GM18861 (cell line): Measurements from ENCODE around the gene COL5A2.

Experiments used
- ATAC-seq: cut with Tn5 transposase; IDR thresholded peaks from one replicate; pipeline ENCODE4 v1.9.1; 2021; ENCODE audit not compliant: unreplicated experiment

COL5A2 gene

DNA sequence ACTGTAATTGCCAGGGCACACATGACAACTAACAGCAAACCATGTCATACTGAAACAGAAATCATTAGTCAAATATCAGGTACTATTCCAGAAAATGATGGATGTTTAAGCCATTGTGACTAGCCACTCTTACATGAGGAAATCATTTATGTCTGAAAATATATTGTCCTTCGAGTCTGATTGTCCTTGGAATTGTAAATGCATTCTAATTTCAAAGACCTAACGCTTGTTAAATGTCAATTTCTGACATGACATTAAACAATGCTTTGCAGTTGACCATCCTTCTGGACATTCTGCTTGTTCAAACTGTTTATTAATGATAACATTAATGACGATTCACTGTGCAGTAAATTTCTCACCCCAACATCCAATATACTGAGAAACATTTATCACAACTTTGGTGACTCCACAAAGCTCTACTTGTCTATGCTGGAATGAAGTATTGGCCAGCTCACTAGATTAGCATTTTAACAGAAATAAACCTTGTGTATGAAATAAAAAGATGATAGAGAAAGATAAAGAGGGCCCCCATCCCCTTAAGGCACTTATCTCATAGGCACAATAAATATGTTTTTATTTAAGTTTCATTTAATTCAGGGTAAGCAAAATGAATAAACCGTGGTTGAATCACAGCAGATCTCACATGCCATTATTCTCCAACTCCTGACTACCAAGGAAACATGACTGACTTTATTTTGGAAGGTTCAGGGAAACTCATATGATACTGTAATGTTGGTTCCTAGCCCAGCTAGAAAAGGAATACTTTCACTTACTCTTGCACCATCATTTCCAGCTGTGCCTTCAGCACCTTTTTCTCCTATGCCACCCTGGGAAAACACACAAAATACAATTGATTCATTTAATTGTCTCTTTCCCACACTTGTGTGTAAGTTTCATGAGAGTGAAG, 123.1 kb downstream of the COL5A2 start:
- ATAC-seq = no peak

DNA sequence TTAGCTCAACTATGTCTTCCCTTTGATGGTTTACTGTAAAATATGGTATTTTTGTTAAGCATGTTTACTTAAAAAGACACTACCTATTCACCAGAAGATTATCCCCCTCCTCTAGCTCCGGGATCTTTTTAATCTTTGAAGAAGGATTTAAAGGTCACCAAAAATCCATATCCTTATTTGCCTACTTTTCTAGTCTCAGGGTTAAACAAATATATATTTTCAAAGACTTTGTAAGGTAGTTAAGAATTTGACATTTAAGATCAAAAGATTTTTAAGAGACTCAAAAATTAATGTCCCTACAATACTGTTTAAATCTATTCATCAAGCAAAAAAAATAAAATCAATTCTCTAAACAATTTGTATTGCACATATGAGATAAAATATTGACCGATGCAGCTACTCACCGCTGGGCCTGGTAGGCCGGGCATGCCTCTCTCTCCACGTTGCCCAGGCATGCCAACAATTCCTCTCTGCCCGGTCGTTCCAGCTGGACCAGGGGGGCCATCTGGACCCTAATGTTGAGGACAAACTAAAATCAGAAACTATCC, 129.3 kb downstream of the COL5A2 start:
- ATAC-seq = no peak

DNA sequence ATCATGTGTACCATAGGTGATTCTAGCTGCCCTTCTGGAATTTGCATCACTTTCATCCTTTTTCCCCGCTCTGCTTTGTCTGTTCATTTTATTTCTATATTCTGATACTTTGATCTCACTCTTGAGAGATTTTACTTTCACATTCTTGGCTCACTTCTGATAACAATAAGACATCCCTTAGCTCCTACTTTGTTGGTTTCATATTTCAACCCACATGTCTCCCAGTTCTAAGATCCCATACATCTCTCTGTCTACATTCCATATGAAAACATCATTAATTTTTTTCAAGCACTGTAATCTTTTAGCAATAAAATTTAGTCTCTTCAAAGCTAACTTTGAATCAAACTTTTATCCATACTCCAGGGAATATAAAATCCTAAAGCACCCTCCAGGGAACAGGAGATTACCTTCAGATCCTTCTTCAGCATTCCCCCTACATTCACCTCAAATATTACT, 129.8 kb downstream of the COL5A2 start:
- ATAC-seq = no peak

DNA sequence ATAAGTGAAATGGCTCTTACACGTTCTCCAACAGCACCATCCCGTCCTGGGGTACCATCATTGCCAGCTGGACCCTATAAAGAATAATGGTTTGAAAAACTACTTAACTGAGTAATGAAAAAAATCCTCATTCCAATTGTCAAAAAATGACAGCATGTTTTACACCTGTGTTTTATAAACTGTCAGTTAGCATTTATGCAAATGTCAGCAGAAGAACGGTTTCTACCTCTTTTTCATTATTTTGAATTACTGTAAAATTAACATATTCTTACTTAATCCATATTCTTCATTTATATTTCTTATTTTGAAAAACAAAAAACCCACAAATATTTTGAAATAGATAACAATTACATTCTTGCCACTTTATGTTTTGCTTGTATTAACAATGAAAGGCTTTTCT, 131.4 kb downstream of the COL5A2 start:
- ATAC-seq = no peak

DNA sequence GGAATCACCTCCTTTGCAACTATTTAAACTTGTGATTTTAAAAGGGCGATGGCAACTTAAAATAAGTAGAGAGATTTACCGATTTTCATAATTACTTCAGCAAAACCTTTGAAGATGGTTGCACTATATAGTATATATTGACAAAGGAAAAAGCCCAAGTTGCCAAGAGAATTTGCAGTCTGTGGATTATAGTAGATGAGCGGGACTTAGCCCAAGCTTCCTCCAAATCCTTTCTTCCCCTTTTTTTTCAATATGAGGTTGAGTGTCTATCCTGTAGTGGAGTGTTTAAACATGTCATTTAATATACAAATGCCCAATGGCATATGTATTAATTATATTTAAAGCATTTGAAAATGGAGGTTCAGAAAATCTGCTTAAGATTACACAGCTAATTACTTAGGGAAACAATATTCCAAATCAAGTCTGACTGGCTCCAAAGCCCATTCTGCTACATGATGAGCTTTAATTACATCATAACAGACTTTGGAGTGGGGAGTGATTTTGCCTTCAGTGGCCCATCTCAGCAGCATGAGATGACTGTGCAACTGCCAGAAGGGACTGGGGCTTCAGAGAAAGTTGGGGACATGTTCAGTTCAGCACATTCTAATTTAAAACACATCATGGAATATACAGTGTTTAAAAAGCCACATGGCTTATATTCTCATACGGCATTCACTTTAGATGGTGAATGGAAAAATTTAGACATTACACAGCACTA, 132.2 kb downstream of the COL5A2 start:
- no peak for ATAC-seq

DNA sequence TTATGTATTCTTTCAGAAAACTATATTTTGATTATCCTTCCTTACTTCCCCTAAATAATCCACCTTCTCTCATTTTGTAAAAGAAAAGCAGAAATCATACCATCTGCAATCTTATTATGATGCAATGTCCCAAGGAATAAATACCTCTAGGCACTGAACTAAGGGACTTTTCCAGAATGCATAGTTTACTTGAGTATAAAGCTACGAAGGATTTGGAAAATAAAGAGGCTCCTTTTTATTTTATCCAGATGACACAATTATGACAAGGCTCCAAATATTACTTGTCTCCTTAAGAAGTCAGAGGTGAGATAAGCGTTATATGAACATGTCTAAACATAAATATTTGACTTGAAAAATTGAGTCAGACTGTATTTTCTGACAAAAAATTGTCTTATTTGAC, 133.2 kb downstream of the COL5A2 start:
- ATAC-seq = no peak

DNA sequence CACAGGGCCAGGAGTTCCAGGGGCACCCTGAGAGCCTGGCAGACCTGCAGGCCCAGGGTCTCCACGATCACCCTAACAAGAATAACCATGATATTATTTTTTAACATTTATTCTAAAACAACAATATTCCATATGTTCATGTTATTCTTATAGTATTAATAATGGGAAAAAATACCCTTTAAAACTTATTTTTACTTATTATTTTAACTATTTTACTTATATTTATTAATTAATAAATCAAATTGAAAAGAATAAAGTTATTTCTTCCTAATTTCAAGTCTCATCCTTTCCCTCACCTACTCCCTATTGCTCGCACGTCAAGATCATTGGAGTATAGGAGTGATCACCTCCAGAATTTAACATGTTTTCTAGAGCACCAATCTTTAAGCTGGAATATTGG, 133.7 kb downstream of the COL5A2 start:
- no peak for ATAC-seq

DNA sequence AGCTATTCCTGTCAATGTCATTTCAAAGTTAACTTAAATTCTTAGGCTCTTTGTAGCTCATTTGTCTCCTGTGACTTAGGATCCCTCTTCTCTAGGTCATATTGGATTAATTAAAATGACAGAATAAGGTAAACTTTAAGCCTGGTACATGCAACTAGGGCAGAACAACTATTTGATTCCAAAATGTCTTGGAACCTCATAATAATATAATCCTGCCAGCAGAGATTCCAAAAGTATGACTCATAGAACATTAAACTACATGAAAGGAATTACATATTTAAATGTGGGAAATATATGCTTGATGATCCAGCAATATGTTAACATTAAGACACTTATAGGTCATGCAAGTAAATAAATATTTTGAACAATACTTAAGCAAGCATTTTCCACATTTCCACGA, 142.0 kb downstream of the COL5A2 start:
- no peak for ATAC-seq

DNA sequence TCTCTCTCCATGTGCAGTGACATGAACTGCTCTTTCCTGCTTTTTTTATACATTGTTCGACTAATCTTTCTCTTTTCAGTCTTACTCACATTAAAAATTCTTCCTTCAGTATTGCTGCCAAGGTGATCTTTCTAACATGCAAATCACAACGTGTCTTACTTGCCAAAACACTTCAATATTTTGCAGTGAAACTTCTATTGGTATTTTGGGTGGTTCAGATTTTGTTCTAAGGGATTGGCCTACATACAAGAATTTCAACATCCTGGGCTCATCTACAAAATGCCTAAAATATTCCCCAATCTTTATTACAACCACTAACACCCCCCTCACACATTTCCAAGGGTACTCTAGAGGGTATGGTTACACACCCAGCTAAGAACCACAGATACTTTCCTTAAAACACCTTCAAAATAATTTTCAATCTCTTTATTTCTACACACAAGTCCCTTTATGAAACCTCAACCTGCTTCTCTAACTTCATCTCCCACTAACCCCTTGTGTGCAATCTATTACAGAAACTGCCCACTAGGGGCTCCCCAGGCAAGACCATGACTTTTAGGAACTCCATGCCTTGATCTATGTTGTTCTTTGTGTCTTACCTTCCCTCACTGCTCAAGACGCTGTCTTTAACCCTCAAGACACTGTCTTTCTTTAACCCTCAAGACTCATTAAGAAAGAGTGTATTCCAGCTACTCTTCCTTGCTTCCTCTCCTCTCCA, 154.5 kb downstream of the COL5A2 start:
- ATAC-seq = peak; percentile 87

DNA sequence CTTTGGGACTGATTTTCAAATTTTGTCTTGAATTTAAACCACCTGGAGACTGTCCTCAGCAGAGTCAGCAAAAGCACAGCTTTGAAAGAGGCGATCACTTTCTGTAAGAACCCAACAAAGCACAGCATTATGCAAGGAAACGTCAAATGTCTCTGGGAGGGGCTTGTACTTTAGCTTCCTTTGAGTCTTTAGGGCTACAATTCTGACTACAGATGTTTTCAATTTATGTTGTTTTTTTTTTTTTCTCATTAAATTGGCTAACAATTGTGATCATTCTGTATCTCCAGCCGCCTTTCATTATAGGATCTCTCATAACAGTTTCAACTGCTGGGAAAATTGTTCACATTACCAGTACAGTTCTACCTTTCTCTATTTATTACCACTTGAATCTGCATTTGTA, 157.1 kb downstream of the COL5A2 start:
- no peak for ATAC-seq

DNA sequence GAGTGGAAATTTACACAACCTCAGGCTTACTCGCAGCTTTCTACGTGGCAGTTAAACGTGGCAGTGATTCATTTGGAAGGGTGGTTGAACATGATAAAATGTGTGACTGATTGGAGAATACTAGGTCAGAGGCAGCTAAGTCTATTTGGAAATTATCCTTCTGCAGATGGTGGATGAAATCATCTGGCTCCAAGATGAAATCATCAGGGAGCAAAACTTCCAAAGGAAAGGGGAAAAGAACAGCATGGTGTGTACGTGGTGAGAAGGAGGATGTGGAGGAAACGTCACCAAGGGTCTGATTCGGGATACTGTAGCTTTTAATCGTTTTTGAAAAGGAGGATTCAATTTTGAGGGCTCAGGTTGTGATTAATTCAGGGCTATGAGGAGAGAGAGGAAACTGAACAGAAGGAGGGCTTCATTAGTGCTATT, 157.5 kb downstream of the COL5A2 start:
- ATAC-seq = no peak

DNA sequence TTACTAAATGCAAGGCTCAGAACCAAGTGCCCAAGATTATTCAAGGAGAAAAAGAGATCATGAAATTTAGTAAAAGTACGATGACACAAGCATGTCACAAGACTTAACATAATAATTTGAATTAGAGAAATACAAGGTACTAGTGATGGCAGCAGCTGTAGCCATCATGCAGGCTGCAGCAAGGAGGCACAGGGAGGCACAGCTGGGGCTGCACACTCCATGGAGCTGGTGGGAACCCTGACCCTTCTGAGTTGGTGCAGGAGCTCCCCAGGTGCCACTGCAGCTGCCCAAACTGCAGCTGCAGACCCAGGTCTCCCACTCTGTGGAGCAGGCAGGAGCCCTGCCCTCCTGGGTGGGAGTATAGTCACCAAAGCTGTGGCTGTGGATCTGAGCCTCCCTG, 159.4 kb downstream of the COL5A2 start:
- no peak for ATAC-seq

DNA sequence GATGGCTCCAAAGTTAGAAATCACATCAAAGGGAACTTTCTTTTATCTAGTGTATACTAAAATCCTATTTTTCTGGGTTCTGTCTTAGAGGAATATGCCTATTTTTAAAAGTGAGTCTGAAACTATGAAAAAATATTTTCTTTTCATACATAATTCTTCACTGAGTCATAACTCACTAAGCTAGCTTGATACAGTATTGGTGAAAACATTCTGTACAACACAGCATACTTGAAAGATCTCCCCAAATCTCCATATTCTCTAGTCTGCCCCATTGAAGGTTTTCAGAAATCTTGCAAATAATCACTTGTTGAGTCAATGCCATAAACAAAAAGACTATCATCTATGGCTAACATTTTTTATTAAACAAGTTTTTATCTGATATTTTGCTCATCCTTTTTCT, 160.9 kb downstream of the COL5A2 start:
- ATAC-seq = no peak

DNA sequence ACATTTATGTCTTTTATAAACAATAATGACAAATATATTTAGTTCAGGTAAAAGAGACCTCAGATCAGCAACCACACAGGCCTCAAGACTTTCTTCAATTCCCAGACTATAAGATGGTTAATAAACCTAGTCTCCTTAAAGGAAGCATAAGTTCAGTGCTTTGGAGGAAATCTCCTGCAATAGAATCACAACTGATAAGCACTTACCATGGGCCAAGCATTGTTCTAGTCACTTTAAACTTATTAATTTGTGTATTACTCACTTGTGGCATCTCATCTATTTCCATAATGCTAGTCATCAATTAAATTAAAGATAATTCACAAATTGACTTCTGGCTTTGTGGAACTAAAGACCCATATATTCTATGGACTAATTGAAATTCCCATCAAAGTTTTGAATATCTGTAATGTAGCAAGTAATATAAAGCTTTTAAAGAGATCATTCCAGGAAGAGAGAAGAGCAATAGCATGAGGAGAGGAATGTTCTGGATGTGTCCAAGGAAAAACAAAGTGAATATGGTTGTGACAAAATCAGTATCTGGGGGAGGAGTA, 163.2 kb downstream of the COL5A2 start:
- ATAC-seq = no peak

DNA sequence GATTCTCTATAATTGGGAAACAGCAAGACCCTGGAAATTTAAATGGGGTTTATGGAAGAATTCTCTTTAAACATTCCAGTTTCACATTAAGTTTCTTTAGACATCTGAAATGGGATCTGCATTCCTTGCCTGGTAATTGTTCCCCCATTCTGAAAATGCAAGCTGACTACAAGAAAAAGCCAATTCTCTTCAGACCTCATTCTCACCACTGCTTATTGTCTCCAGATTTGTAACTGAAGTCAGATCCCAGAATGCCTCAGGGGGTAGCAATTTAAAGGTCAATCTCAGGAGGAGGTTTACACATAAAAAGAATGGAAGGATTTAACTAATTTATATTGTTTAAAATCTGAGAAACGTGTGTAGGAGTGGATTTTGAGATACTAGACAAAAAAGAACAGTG, 164.2 kb downstream of the COL5A2 start:
- ATAC-seq = no peak

DNA sequence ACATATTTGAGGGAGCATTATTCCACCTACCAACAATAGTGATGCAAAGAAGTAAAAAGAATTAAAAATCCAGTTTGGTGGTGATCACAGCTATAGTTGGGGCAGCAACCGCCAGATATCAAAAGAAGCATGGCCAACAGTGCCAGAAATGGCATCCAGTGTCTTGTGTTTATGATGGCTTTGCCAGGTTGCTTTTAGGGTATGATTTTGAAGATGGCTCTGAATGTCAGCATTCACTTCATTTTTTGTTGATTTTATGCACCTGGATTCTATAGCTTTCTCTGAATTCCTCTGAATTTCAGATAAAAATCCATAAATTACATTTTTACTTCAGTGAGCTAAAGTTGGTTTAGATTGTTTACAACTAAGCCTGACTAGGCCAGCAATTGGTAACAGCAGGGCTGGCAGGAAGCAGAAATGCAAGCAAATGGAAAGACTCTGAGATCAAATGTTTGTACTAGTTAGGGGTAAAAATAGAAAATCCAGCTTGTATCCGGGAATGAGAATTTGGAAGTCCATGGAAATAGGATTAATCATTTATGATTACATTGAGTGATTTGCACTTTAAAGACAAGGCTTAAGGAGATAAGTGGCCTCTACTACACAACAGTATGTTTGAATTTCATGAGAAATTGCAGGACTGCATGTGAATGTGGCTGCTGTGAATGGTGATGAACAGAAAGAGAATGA, 165.0 kb downstream of the COL5A2 start:
- ATAC-seq = no peak

DNA sequence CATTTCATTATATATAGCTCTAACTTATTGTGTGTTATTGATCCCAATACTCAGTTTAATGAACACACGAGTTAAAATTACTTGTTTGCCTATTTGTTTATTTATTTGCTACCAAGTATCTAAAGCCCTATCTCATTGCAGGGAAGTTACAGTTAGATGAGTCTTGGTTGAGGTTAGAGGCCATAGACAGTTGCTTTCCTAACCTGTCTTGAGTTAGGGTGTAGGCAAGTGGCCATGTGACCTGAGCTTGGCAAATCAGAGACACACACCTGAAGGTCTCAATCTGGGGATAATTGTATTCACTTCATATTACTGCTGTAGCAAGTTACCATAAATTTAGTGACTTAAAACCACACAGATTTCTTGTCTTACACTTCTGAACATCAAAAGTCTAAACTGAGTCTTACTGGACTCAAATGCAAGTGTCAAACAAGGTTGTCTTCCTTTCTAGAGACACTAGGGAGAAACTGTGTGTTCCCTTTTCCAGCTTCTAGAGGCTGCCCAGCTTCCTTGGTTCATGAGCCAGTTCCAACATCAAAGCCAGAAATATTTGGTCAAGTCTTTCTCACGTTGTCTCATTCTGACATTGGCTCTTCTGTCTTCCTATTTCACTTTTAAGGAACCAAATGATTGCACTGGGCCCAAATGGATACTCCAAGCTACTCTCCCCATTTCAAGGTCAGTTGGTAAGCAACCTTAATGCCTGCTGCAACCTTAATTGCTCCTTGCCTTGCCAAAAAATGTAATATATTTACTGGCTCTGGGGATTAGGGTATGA, 165.7 kb downstream of the COL5A2 start:
- no peak for ATAC-seq

DNA sequence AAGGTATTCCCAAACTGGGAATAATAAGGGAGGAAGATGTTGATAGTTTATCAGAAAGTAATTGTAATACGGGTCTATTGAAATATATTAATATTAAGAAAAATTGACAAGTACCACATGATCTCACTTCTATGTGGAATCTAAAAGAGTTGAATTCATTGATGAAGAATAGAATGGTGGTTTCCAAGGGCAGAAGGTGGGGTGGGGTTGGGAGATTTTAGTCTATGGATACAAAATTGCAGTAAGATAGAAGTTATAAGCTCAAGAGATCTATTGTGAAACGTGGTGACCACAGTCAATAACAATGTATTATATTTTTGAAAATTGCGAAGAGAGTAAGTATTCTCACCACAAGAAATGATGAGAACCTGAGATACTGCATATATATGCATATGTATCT, 166.5 kb downstream of the COL5A2 start:
- ATAC-seq = no peak

DNA sequence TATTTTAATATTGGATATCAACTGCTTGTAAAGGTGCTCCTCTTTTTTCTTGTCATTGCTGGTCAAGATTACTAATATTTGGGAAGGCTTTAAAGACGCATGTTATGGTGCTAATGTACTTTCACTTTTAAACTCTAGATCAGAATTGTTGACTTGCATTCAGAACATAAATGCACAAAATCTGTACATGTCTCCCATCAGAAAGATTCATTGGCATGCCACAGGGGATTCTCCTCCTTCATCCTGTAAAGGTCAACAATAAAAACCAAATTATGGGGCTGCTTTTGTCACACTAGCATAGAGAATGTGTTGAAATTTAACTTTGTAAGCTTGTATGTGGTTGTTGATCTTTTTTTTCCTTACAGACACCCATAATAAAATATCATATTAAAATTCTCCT, 167.2 kb downstream of the COL5A2 start:
- no peak for ATAC-seq

DNA sequence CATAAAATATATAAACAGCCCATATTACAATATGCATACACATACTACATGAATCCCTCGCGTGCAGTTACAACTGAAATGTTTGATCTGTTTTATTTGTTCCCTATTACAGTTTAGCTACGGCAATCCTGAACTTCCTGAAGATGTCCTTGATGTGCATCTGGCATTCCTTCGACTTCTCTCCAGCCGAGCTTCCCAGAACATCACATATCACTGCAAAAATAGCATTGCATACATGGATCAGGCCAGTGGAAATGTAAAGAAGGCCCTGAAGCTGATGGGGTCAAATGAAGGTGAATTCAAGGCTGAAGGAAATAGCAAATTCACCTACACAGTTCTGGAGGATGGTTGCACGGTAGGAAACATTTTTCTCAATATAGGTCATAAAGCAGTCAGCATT, 169.0 kb downstream of the COL5A2 start:
- ATAC-seq = no peak
